Endothelial cell of umbilical vein (primary cell): ENCODE measurements around the gene BMX.

ENCODE experiments used
- CTCF ChIP-seq, 2 donors: IDR thresholded peaks; 1 replicate in 1 of 2; 2 replicates in 1 of 2; pipeline ENCODE4 v1.5.1; 2011; ENCODE audit warnings: low read length in 2 of 2, mild to moderate bottlenecking in 2 of 2, moderate library complexity in 2 of 2, control low read depth in 1 of 2, inconsistent platforms in 1 of 2, low read depth in 1 of 2; ENCODE audit not compliant: insufficient read depth in 1 of 2; ENCODE audit errors: extremely low read depth in 1 of 2
- EZH2 ChIP-seq: IDR thresholded peaks from 2 replicates; pipeline ENCODE4 v1.6.1; 2012; ENCODE audit warnings: borderline replicate concordance, low read depth, mild to moderate bottlenecking, moderate library complexity, low read length, inconsistent platforms; ENCODE audit not compliant: severe bottlenecking
- FOS ChIP-seq: IDR thresholded peaks from 2 replicates; pipeline ENCODE4 v1.6.1; 2011; ENCODE audit warnings: mild to moderate bottlenecking, low read length, moderate library complexity, borderline replicate concordance; ENCODE audit not compliant: insufficient read depth
- JUN ChIP-seq: IDR thresholded peaks from 2 replicates; pipeline ENCODE4 v1.6.1; 2011; ENCODE audit warnings: borderline replicate concordance, low read depth; ENCODE audit not compliant: insufficient read length, insufficient read depth
- MAX ChIP-seq: IDR thresholded peaks from 2 replicates; pipeline ENCODE4 v1.6.1; 2011; ENCODE audit not compliant: insufficient read depth, insufficient read length
- MYC ChIP-seq: IDR thresholded peaks from one replicate; pipeline ENCODE4 v1.6.1; 2011; ENCODE audit warnings: mild to moderate bottlenecking, low read depth, low read length
- POLR2A ChIP-seq: IDR thresholded peaks from 2 replicates; pipeline ENCODE4 v1.6.1; 2012; ENCODE audit warnings: low read depth, mild to moderate bottlenecking, control low read depth, low read length
- POLR2AphosphoS5 ChIP-seq: IDR thresholded peaks from 2 replicates; pipeline ENCODE4 v1.6.1; 2012; ENCODE audit warnings: low read depth, mild to moderate bottlenecking, control low read depth, low read length, moderate library complexity; ENCODE audit not compliant: insufficient read depth

DNA sequence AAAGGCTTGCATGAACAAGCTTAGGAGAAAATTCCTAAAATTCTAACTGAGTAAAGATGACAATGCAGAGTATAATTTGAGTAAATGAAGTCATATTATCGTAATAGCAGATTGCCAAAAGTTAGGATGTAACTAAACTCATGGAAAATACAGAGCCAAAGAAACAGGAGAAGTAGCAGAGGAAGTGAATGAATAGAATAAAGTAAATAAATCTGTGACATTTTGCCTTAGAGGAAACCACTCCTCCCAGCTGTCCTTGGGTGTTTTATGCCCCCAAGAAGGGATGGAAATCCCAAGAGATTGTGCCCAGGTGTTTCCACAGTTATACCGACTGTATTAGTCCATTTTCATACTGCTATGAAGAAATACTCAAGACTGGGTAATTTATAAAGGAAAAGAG is 1.9 kb upstream of the BMX start:
- TF ChIP-seq MAX (no peak), CTCF (IDR thresholded peaks at IDR 0.05; ENCODE audit: extremely low read depth in 1 of 2, insufficient read depth in 1 of 2, low read depth in 1 of 2, low read length in 2 of 2) (no peak), POLR2AphosphoS5 (no peak), POLR2A (no peak), JUN (no peak), MYC (no peak), FOS (no peak), EZH2 (no peak)
